BJ (cell line): ENCODE data around the gene NR2F1. TPM values are rescaled to one million over a fixed set of nuclear protein-coding genes. Genes with fewer than 3 reads are reported as not detected.
"Not testable (repeated sequence)": the region's sequence is repeated elsewhere in the genome, so short reads cannot be mapped to it uniquely, and the experiment has no call there.

ENCODE experiments used
- CTCF ChIA-PET: fragments of 350-600 bp; formaldehyde crosslinking; extraction: SDS; loops from one replicate; lab custom pipeline; 2021; ENCODE audit warnings: antibody characterized with exemption, inconsistent platforms; lab: Yijun Ruan, JAX
- POLR2A ChIA-PET: fragments of 300-600 bp; sonication (Branson Sonifier 250); formaldehyde crosslinking; extraction: SDS; loops from one replicate; lab custom pipeline; 2021; ENCODE audit warnings: antibody characterized with exemption; lab: Charles Lee
- DNase-seq: peaks from one replicate; pipeline ENCODE4 v3.0.0-alpha.2; 2011; ENCODE audit warnings: low read depth
- H3K27me3 ChIP-seq: 2 replicates; pipeline ENCODE4 v1.6.0; 2011; ENCODE audit warnings: low read length; ENCODE audit not compliant: control insufficient read depth, insufficient read depth
- H3K36me3 ChIP-seq: 2 replicates; pipeline ENCODE4 v1.5.1; 2011; ENCODE audit warnings: low read length; ENCODE audit not compliant: control insufficient read depth, insufficient read depth
- H3K4me3 ChIP-seq: 2 replicates; pipeline ENCODE4 v1.5.1; 2011; ENCODE audit warnings: low read depth, mild to moderate bottlenecking, control low read depth, low read length
- CTCF ChIP-seq: IDR thresholded peaks from 2 replicates; pipeline ENCODE4 v1.5.1; 2011; ENCODE audit warnings: low read depth, mild to moderate bottlenecking, control low read depth, inconsistent platforms, low read length, moderate library complexity; ENCODE audit not compliant: insufficient read depth
- polyA minus RNA-seq: library from RNA; depleted of rRNA, polyadenylated mRNA; stranded (reverse); fragments of >200 nt; gene quantifications from 2 replicates; pipeline ENCODE4 v1.2.3, GENCODE V29; 2011; rRNA and poly(A)+ RNA removed
- polyA plus RNA-seq: library from polyadenylated mRNA; depleted of rRNA; stranded (reverse); fragments of >200 nt; gene quantifications from 2 replicates; pipeline ENCODE4 v1.2.3, GENCODE V29; 2011; rRNA removed

The NR2F1 gene
- polyA plus RNA-seq = 24.6 and 39.4 TPM in 2 replicates
- 33.9 and 37.2 TPM in 2 replicates for polyA minus RNA-seq

GRCh38 chr5:93582677-93583438, at the start of gene NR2F1:
Gene NR2F1, plus strand, starts transcription at chr5:93583222. Its CDS starts 1,802 bp downstream, at chr5:93585024.
- Histone ChIP-seq H3K4me3 (peak within 1 kb of the TSS; percentile 75), H3K27me3 (no peaks in the 10 kb centered on the region), H3K36me3 (peaks cover 5% of the 10 kb centered on the region)
- no peak for TF ChIP-seq CTCF
- DNase-seq = peak; percentile 74
- POLR2A ChIA-PET = interaction anchor here (0.6 to 0.9 kb wide), 6 partner anchors 80 to 1246 kb away, joined by 6 to 18 read pairs (median 6); no protein-coding TSS in a partner anchor
- CTCF ChIA-PET = interaction anchor here (0.6 to 1.4 kb wide), 7 partner anchors 10 to 1551 kb away, joined by 3 to 8 read pairs (median 3); no protein-coding TSS in a partner anchor

GRCh38 chr5:93545872-93546271, 37.1 kb upstream of the NR2F1 start:
- Histone ChIP-seq H3K27me3 (no peaks in the 10 kb centered on the region), H3K4me3 (no peak overlapping the region), H3K36me3 (no peaks in the 10 kb centered on the region)
- no peak for DNase-seq
- POLR2A ChIA-PET = no interaction called here
- no peak for TF ChIP-seq CTCF
- CTCF ChIA-PET = no interaction called here

- H3K4me3 ChIP-seq, CTCF ChIA-PET, DNase-seq, H3K36me3 ChIP-seq, POLR2A ChIA-PET, H3K27me3 ChIP-seq: not testable (repeated sequence)
Observed at GRCh38 chr5:93549594-93549993, 33.4 kb upstream of the NR2F1 start.

- ChIA-PET POLR2A (no interaction called here), CTCF (interaction anchor here (0.6 kb wide), 1 partner anchor 18 kb away, joined by 5 read pairs; no protein-coding TSS in a partner anchor)
- Histone ChIP-seq H3K36me3 (peaks cover 7% of the 10 kb centered on the region), H3K27me3 (no peaks in the 10 kb centered on the region), H3K4me3 (no peak overlapping the region)
- no peak for DNase-seq
- no peak for TF ChIP-seq CTCF
Observed at GRCh38 chr5:93557021-93557604, 25.9 kb upstream of the NR2F1 start.

- Histone ChIP-seq H3K27me3 (no peaks in the 10 kb centered on the region), H3K4me3 (no peak overlapping the region), H3K36me3 (peaks cover 3% of the 10 kb centered on the region; the same call in 1 of the 2 replicates)
- no peak for TF ChIP-seq CTCF
- ChIA-PET CTCF (no interaction called here), POLR2A (no interaction called here)
- no peak for DNase-seq
Observed at GRCh38 chr5:93566091-93566490, 16.9 kb upstream of the NR2F1 start.
